ENCODE results near the gene KIF26B.

Gene KIF26B

GRCh38 chr1:245751116-245751515, 596.3 kb downstream of the KIF26B start:
- H3K4me3 ChIP-seq (ENCODE audit: control insufficient read depth, low read depth, low read length): no peak overlapping the region
- TF ChIP-seq CTCF (IDR thresholded peaks at IDR 0.05; ENCODE audit: control insufficient read depth, insufficient read depth, low read depth, low read length, missing control alignments): no peak
- DNase-seq (ENCODE audit: low read depth): peak; percentile 64

GRCh38 chr1:245751726-245752470, 597.1 kb downstream of the KIF26B start:
- DNase-seq (ENCODE audit: low read depth): no peak
- H3K4me3 ChIP-seq (ENCODE audit: control insufficient read depth, low read depth, low read length): no peak overlapping the region
- TF ChIP-seq CTCF (IDR thresholded peaks at IDR 0.05; ENCODE audit: control insufficient read depth, insufficient read depth, low read depth, low read length, missing control alignments): no peak

GRCh38 chr1:245752561-245752960, 597.8 kb downstream of the KIF26B start:
- no peak for TF ChIP-seq CTCF (IDR thresholded peaks at IDR 0.05; ENCODE audit: control insufficient read depth, insufficient read depth, low read depth, low read length, missing control alignments)
- H3K4me3 ChIP-seq (ENCODE audit: control insufficient read depth, low read depth, low read length): no peak overlapping the region
- DNase-seq (ENCODE audit: low read depth): no peak

- no peak for DNase-seq (ENCODE audit: low read depth)
- no peak overlapping the region for H3K4me3 ChIP-seq (ENCODE audit: control insufficient read depth, low read depth, low read length)
- TF ChIP-seq CTCF (IDR thresholded peaks at IDR 0.05; ENCODE audit: control insufficient read depth, insufficient read depth, low read depth, low read length, missing control alignments): no peak
Measured at GRCh38 chr1:245753807-245754206, 599.0 kb downstream of the KIF26B start.

- TF ChIP-seq CTCF (IDR thresholded peaks at IDR 0.05; ENCODE audit: control insufficient read depth, insufficient read depth, low read depth, low read length, missing control alignments): no peak
- H3K4me3 ChIP-seq (ENCODE audit: control insufficient read depth, low read depth, low read length): no peak overlapping the region
- DNase-seq (ENCODE audit: low read depth): no peak
Measured at GRCh38 chr1:245754463-245754961, 599.7 kb downstream of the KIF26B start.

Data from AG09309 (cell line).